GM18508 (cell line): ENCODE data around the gene GNGT2.

Experiments used
- ATAC-seq: cut with Tn5 transposase; IDR thresholded peaks from one replicate; pipeline ENCODE4 v1.9.1; 2021; ENCODE audit warnings: moderate number of reproducible peaks; ENCODE audit not compliant: insufficient read depth, unreplicated experiment

Gene GNGT2

GRCh38 chr17:49210158-49211029 is at the start of gene GNGT2, which contains the start of gene ABI3:
GNGT2 (minus strand) TSS chr17:49210574; CDS start chr17:49207422, 3,152 bp downstream.
ABI3 (plus strand) TSS chr17:49210707; CDS start chr17:49210725, 18 bp downstream.
- no peak for ATAC-seq

GRCh38 chr17:49259663-49260010 is 49.3 kb upstream of the GNGT2 start:
- no peak for ATAC-seq

GRCh38 chr17:49258394-49258793 is 48.0 kb upstream of the GNGT2 start:
- ATAC-seq, result no peak

- no peak for ATAC-seq
Observed at GRCh38 chr17:49255125-49255524, 44.8 kb upstream of the GNGT2 start.

GRCh38 chr17:49254066-49254465 is 43.7 kb upstream of the GNGT2 start:
- ATAC-seq, result no peak

GRCh38 chr17:49252148-49252695 is 41.8 kb upstream of the GNGT2 start:
- ATAC-seq, result no peak

- ATAC-seq, result no peak
Observed at GRCh38 chr17:49249890-49250522, 39.6 kb upstream of the GNGT2 start.

- no peak for ATAC-seq
Observed at GRCh38 chr17:49249292-49249794, 39.0 kb upstream of the GNGT2 start.

- ATAC-seq, result no peak
Observed at GRCh38 chr17:49247944-49248343, 37.6 kb upstream of the GNGT2 start.

- no peak for ATAC-seq
Observed at GRCh38 chr17:49244839-49245238, 34.5 kb upstream of the GNGT2 start.

GRCh38 chr17:49242813-49243212 is 32.4 kb upstream of the GNGT2 start:
- no peak for ATAC-seq

- ATAC-seq, result no peak
Observed at GRCh38 chr17:49241692-49242397, 31.5 kb upstream of the GNGT2 start.

- ATAC-seq, result no peak
Observed at GRCh38 chr17:49241040-49241439, 30.7 kb upstream of the GNGT2 start.

- ATAC-seq, result no peak
Observed at GRCh38 chr17:49240619-49241018, 30.2 kb upstream of the GNGT2 start.

GRCh38 chr17:49239963-49240362 is 29.6 kb upstream of the GNGT2 start:
- no peak for ATAC-seq

- no peak for ATAC-seq
Observed at GRCh38 chr17:49235896-49236295, 25.5 kb upstream of the GNGT2 start.

- ATAC-seq, result no peak
Observed at GRCh38 chr17:49234509-49235080, 24.2 kb upstream of the GNGT2 start.

- no peak for ATAC-seq
Observed at GRCh38 chr17:49231563-49231894, 21.2 kb upstream of the GNGT2 start.

GRCh38 chr17:49230636-49231562 is 20.5 kb upstream of the GNGT2 start, which contains the start of gene PHOSPHO1:
PHOSPHO1 (minus strand) TSS chr17:49230787; CDS start chr17:49226691, 4,096 bp downstream.
- no peak for ATAC-seq
